Glutamatergic neuron (in vitro differentiated cells): Measurements from ENCODE around the gene ARL6IP5. TPM values are rescaled to one million over a fixed set of nuclear protein-coding genes. Genes with fewer than 3 reads are reported as not detected.

Experiments used
- DNase-seq: peaks from one replicate; pipeline ENCODE4 v3.0.0; 2022
- H3K27ac Mint-ChIP-seq: one replicate; pipeline ENCODE4 v1.8.0; 2020; ENCODE audit warnings: mild to moderate bottlenecking, mixed read lengths, inconsistent platforms; ENCODE audit not compliant: unreplicated experiment
- H3K27me3 Mint-ChIP-seq: one replicate; pipeline ENCODE4 v1.8.0; 2020; ENCODE audit warnings: mild to moderate bottlenecking, moderate library complexity, mixed read lengths, inconsistent platforms; ENCODE audit not compliant: unreplicated experiment
- H3K36me3 Mint-ChIP-seq: one replicate; pipeline ENCODE4 v1.8.0; 2020; ENCODE audit warnings: mild to moderate bottlenecking, mixed read lengths, inconsistent platforms; ENCODE audit not compliant: unreplicated experiment
- H3K4me1 Mint-ChIP-seq: one replicate; pipeline ENCODE4 v1.8.0; 2020; ENCODE audit warnings: mild to moderate bottlenecking, low read depth, mixed read lengths, inconsistent platforms; ENCODE audit not compliant: unreplicated experiment
- H3K4me3 Mint-ChIP-seq: one replicate; pipeline ENCODE4 v1.8.0; 2020; ENCODE audit warnings: mild to moderate bottlenecking, mixed read lengths, inconsistent platforms; ENCODE audit not compliant: unreplicated experiment
- H3K9me3 Mint-ChIP-seq: one replicate; pipeline ENCODE4 v1.8.0; 2020; ENCODE audit warnings: mild to moderate bottlenecking, moderate library complexity, mixed read lengths, inconsistent platforms; ENCODE audit not compliant: unreplicated experiment
- CTCF ChIP-seq: fragments of 200-600 bp; sonication (generic); IDR thresholded peaks from one replicate; pipeline ENCODE4 v1.5.0; 2021; ENCODE audit not compliant: partially characterized antibody, unreplicated experiment
- total RNA-seq: library from RNA; stranded (reverse); fragmentation: NEBNext Ultra II Directional; extraction: Animal tissue kit (Norgen Biotek cat#: 25700); gene quantifications from one replicate; pipeline ENCODE4 v1.2.1, GENCODE V29; 2021; ENCODE audit not compliant: unreplicated experiment

The ARL6IP5 gene
- total RNA-seq, 1 donor from 2014 or later, result 74.0 TPM

- no peak for TF ChIP-seq CTCF
- Mint-ChIP-seq H3K27me3 (no peaks in the 10 kb centered on the region), H3K4me3 (no peak overlapping the region), H3K4me1 (no peaks in the 10 kb centered on the region), H3K36me3 (peaks cover 4% of the 10 kb centered on the region), H3K9me3 (no peaks in the 10 kb centered on the region), H3K27ac (no peak overlapping the region)
- no peak for DNase-seq
Measured at GRCh38 chr3:69104586-69104985, 19.8 kb downstream of the ARL6IP5 start.

- H3K4me1 Mint-ChIP-seq, result no peaks in the 10 kb centered on the region
- TF ChIP-seq CTCF, result no peak
- no peaks in the 10 kb centered on the region for H3K9me3 Mint-ChIP-seq
- H3K27me3 Mint-ChIP-seq, result no peaks in the 10 kb centered on the region
- H3K27ac Mint-ChIP-seq, result no peak overlapping the region
- H3K4me3 Mint-ChIP-seq, result no peak overlapping the region
- DNase-seq, result no peak
- H3K36me3 Mint-ChIP-seq, result peaks cover 4% of the 10 kb centered on the region
Measured at GRCh38 chr3:69105320-69105719, 20.6 kb downstream of the ARL6IP5 start.

- no peaks in the 10 kb centered on the region for H3K27me3 Mint-ChIP-seq
- H3K4me1 Mint-ChIP-seq, result no peaks in the 10 kb centered on the region
- H3K27ac Mint-ChIP-seq, result no peak overlapping the region
- H3K9me3 Mint-ChIP-seq, result no peaks in the 10 kb centered on the region
- no peaks in the 10 kb centered on the region for H3K36me3 Mint-ChIP-seq
- no peak overlapping the region for H3K4me3 Mint-ChIP-seq
- TF ChIP-seq CTCF, result no peak
- DNase-seq, result no peak
Measured at GRCh38 chr3:69107841-69108240, 23.1 kb downstream of the ARL6IP5 start.

- Mint-ChIP-seq H3K27ac (no peak overlapping the region), H3K27me3 (no peaks in the 10 kb centered on the region), H3K9me3 (no peaks in the 10 kb centered on the region), H3K4me1 (no peaks in the 10 kb centered on the region), H3K36me3 (no peaks in the 10 kb centered on the region), H3K4me3 (no peak overlapping the region)
- TF ChIP-seq CTCF, result no peak
- DNase-seq, result no peak
Measured at GRCh38 chr3:69108811-69109210, 24.1 kb downstream of the ARL6IP5 start.

- DNase-seq, result no peak
- no peaks in the 10 kb centered on the region for H3K36me3 Mint-ChIP-seq
- no peak for TF ChIP-seq CTCF
- no peak overlapping the region for H3K27ac Mint-ChIP-seq
- H3K4me3 Mint-ChIP-seq, result no peak overlapping the region
- no peaks in the 10 kb centered on the region for H3K27me3 Mint-ChIP-seq
- no peaks in the 10 kb centered on the region for H3K9me3 Mint-ChIP-seq
- no peaks in the 10 kb centered on the region for H3K4me1 Mint-ChIP-seq
Measured at GRCh38 chr3:69110941-69111546, 26.3 kb downstream of the ARL6IP5 start.
